Right renal cortex interstitium (tissue), 3 donors: ENCODE data around the gene PIBF1. TPM values are rescaled to one million over a fixed set of nuclear protein-coding genes. Genes with fewer than 3 reads are reported as not detected.

Experiments used
- DNase-seq, 3 donors: peaks; one replicate each; pipeline ENCODE4 v3.0.0-alpha.2; 2013; ENCODE audit warnings: low read depth in 3 of 3, low spot score in 2 of 3
- polyA plus RNA-seq, 3 donors: library from polyadenylated mRNA; unstranded; fragments of 120-200 nt; gene quantifications; one replicate each; pipeline ENCODE4 v1.2.1, GENCODE V29; 2013; ENCODE audit not compliant: insufficient read length in 3 of 3

Gene PIBF1
- polyA plus RNA-seq, 3 donors, result 44.8 to 50.8 (median 45.1) TPM

GRCh38 chr13:73058064-73058313 lies 276.1 kb downstream of the PIBF1 start:
- DNase-seq, result no peak

- no peak for DNase-seq
Measured at GRCh38 chr13:73058432-73058735, 276.5 kb downstream of the PIBF1 start.

GRCh38 chr13:73058736-73059459 lies 277.0 kb downstream of the PIBF1 start, which contains the start of gene KLF5:
Gene KLF5 (plus strand): TSS chr13:73059005. CDS start chr13:73059328, 323 bp downstream.
- DNase-seq, result peak; percentile 54 to 86 (median 78)

GRCh38 chr13:73059460-73060250 lies 277.7 kb downstream of the PIBF1 start:
- DNase-seq, result peak in 1 of 3 donors; percentile 56

- DNase-seq, result peak in 1 of 3 donors; percentile 41
Measured at GRCh38 chr13:73060251-73061160, 278.6 kb downstream of the PIBF1 start.

- no peak for DNase-seq
Measured at GRCh38 chr13:73061473-73061872, 279.5 kb downstream of the PIBF1 start.

GRCh38 chr13:73061876-73062275 lies 279.9 kb downstream of the PIBF1 start:
- no peak for DNase-seq

- no peak for DNase-seq
Measured at GRCh38 chr13:73062468-73062867, 280.5 kb downstream of the PIBF1 start.

- DNase-seq, result no peak
Measured at GRCh38 chr13:73063166-73063565, 281.2 kb downstream of the PIBF1 start.

- no peak for DNase-seq
Measured at GRCh38 chr13:73065036-73065435, 283.1 kb downstream of the PIBF1 start.

GRCh38 chr13:73065665-73066340 lies 283.9 kb downstream of the PIBF1 start:
- no peak for DNase-seq

Other genes starting within 250 kb of the PIBF1 start
- gene MZT1, start 54.5 kb upstream of the PIBF1 start, polyA plus RNA-seq, result 10 to 100 TPM; 18.5 to 23.1 (median 19.6) TPM
- gene BORA, start 54.2 kb upstream of the PIBF1 start, polyA plus RNA-seq, result 10 to 100 TPM in 1 of 3 donors, 1 to 10 TPM in 2; 8.6 to 10.5 (median 9.0) TPM
- gene DIS3, start 233 bp upstream of the PIBF1 start, polyA plus RNA-seq, result 10 to 100 TPM; 38.1 to 43.1 (median 42.9) TPM